ENCODE data around the gene GLIS1. TPM values are rescaled to one million over a fixed set of nuclear protein-coding genes. Genes with fewer than 3 reads are reported as not detected.

Gene GLIS1
- total and polyA plus RNA-seq, 2 donors, result 0.05 to 0.59 TPM

DNA sequence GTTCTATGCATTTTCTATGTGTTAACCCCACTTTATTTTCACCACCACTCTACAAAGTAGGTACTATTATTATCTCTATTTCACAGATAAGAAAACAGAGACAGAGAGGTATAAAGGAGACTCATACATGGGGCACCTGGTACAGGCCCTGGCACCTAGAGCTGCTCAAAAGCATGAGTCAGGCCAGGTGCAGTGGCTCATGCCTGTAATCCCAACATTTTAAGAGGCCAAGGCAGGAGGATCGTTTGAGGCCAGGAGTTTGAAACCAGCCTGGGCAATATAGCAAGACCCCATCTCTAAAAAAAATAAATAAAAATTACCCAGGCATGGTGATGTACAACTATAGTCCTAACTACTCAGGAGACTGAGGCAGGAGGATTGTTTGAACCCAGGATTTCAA is 35.8 kb downstream of the GLIS1 start:
- 98% methylated on average over 1 of the region's 1 CpG for WGBS
- no peaks in the 10 kb centered on the region for H3K36me3 ChIP-seq (ENCODE audit: control insufficient read depth in 2 of 2, insufficient read depth in 2 of 2, low read length in 1 of 2)
- no peaks in the 10 kb centered on the region for H3K4me1 ChIP-seq (ENCODE audit: control insufficient read depth in 2 of 2, insufficient read depth in 2 of 2, low read length in 2 of 2)
- H3K27ac ChIP-seq (ENCODE audit: low read depth in 1 of 2, low read length in 1 of 2), result no peak overlapping the region
- no peak for DNase-seq (ENCODE audit: low read depth in 6 of 9, low spot score in 9 of 9)
- peaks cover 0 to 10% of the 10 kb centered on the region in 2 donors for H3K27me3 ChIP-seq (ENCODE audit: control insufficient read depth in 2 of 2, insufficient read depth in 1 of 2, low read length in 1 of 2)
- no peak overlapping the region for H3K4me3 ChIP-seq (ENCODE audit: low read length in 2 of 2)
- no peaks in the 10 kb centered on the region for H3K9me3 ChIP-seq (ENCODE audit: control insufficient read depth in 2 of 2, insufficient read depth in 1 of 2, low read length in 1 of 2)

GRCh38 chr1:53702341-53702740 is 36.6 kb downstream of the GLIS1 start:
- no peak overlapping the region for H3K4me3 ChIP-seq (ENCODE audit: low read length in 2 of 2)
- WGBS, result 89% methylated on average over 8 of the region's 8 CpGs

DNA sequence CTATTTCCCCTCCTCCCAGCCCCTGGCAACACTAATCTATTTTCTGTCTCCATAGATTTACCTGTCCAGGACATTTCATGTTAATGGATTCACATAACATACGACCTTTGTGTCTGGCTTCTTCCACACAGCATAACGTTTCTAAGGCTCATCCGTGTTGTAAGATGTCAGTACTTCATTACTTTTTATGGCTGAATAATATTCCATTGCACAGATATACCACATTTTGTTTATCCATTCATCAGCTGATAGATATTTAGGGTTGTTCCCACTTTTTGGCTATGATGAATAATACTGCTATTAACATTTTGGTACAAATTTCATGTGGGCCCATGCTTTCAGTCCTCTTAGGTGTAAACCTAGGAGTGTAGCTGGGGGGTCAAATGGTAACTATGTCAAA is 38.2 kb downstream of the GLIS1 start:
- no peaks in the 10 kb centered on the region for H3K9me3 ChIP-seq (ENCODE audit: control insufficient read depth in 2 of 2, insufficient read depth in 1 of 2, low read length in 1 of 2)
- H3K4me3 ChIP-seq (ENCODE audit: low read length in 2 of 2), result no peak overlapping the region
- DNase-seq (ENCODE audit: low read depth in 6 of 9, low spot score in 9 of 9), result no peak
- 97% methylated on average over 3 of the region's 3 CpGs for WGBS
- H3K4me1 ChIP-seq (ENCODE audit: control insufficient read depth in 2 of 2, insufficient read depth in 2 of 2, low read length in 2 of 2), result no peaks in the 10 kb centered on the region
- peaks cover 0 to 7% of the 10 kb centered on the region in 2 donors for H3K27me3 ChIP-seq (ENCODE audit: control insufficient read depth in 2 of 2, insufficient read depth in 1 of 2, low read length in 1 of 2)
- H3K27ac ChIP-seq (ENCODE audit: low read depth in 1 of 2, low read length in 1 of 2), result no peak overlapping the region
- no peaks in the 10 kb centered on the region for H3K36me3 ChIP-seq (ENCODE audit: control insufficient read depth in 2 of 2, insufficient read depth in 2 of 2, low read length in 1 of 2)

More at GRCh38 chr1:53702341-53702740, 36.6 kb downstream of the GLIS1 start:
- peaks cover 0 to 10% of the 10 kb centered on the region in 2 donors for H3K27me3 ChIP-seq (ENCODE audit: control insufficient read depth in 2 of 2, insufficient read depth in 1 of 2, low read length in 1 of 2)
- no peaks in the 10 kb centered on the region for H3K36me3 ChIP-seq (ENCODE audit: control insufficient read depth in 2 of 2, insufficient read depth in 2 of 2, low read length in 1 of 2)
- DNase-seq (ENCODE audit: low read depth in 6 of 9, low spot score in 9 of 9), result no peak
- no peak overlapping the region for H3K27ac ChIP-seq (ENCODE audit: low read depth in 1 of 2, low read length in 1 of 2)
- H3K9me3 ChIP-seq (ENCODE audit: control insufficient read depth in 2 of 2, insufficient read depth in 1 of 2, low read length in 1 of 2), result no peaks in the 10 kb centered on the region
- no peaks in the 10 kb centered on the region for H3K4me1 ChIP-seq (ENCODE audit: control insufficient read depth in 2 of 2, insufficient read depth in 2 of 2, low read length in 2 of 2)

DNA sequence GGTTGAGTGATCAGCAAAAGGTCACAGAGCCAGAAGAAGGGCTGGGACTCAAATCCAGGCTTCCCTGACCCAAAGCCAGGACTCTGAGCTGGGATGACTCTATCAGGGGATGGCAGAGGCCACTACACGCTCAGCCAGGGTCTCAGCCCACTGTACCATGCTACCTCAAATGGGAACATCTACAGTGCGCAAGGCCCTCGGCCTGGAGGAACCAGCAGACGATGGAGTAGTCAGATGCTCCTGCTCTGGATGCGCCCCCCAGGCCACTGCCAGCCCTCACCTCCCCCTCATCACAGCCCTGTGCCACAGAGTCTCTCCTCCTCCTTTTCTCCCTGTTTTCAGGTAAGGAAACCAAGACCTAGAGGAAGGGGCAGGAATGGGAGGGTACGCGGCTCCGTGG is 39.0 kb downstream of the GLIS1 start:
- no peaks in the 10 kb centered on the region for H3K4me1 ChIP-seq (ENCODE audit: control insufficient read depth in 2 of 2, insufficient read depth in 2 of 2, low read length in 2 of 2)
- DNase-seq (ENCODE audit: low read depth in 6 of 9, low spot score in 9 of 9), result no peak
- peaks cover 0 to 7% of the 10 kb centered on the region in 2 donors for H3K9me3 ChIP-seq (ENCODE audit: control insufficient read depth in 2 of 2, insufficient read depth in 1 of 2, low read length in 1 of 2)
- H3K27ac ChIP-seq (ENCODE audit: low read depth in 1 of 2, low read length in 1 of 2), result no peak overlapping the region
- H3K4me3 ChIP-seq (ENCODE audit: low read length in 2 of 2), result no peak overlapping the region
- 96% methylated on average over 8 of the region's 8 CpGs for WGBS
- H3K27me3 ChIP-seq (ENCODE audit: control insufficient read depth in 2 of 2, insufficient read depth in 1 of 2, low read length in 1 of 2), result peaks cover 0 to 5% of the 10 kb centered on the region in 2 donors
- no peaks in the 10 kb centered on the region for H3K36me3 ChIP-seq (ENCODE audit: control insufficient read depth in 2 of 2, insufficient read depth in 2 of 2, low read length in 1 of 2)

DNA sequence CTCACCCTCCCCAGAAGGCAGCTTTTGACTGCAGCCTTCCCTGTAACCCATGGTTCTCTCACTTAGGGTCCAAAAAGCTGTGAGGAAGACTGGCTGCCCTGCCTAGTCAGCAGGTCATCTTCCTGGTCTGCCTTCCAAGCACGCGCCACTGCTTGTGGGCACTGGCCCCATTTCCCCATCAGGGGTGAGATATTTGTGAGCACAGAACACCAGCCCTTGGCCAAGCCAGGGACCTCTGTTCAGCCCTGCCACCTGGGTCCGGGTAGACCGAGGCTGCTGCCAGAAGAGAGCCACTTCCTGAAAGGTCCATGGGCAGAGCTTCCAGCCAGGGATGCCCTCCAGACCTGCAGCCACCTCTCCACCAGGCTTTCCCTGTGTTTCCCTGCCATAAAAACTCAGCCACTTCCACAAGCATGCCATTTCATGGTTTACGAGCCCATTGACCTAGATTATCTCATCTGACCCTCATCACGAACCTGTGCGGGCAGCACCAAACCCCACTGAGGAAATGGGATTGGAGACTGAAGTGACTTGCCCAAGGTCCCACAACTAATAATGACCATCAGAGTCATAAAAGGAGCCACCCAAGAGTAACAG is 40.5 kb downstream of the GLIS1 start:
- Histone ChIP-seq H3K36me3 (ENCODE audit: control insufficient read depth in 2 of 2, insufficient read depth in 2 of 2, low read length in 1 of 2) (no peaks in the 10 kb centered on the region), H3K9me3 (ENCODE audit: control insufficient read depth in 2 of 2, insufficient read depth in 1 of 2, low read length in 1 of 2) (peaks cover 0 to 7% of the 10 kb centered on the region in 2 donors), H3K4me1 (ENCODE audit: control insufficient read depth in 2 of 2, insufficient read depth in 2 of 2, low read length in 2 of 2) (no peaks in the 10 kb centered on the region), H3K27me3 (ENCODE audit: control insufficient read depth in 2 of 2, insufficient read depth in 1 of 2, low read length in 1 of 2) (peaks cover 0 to 2% of the 10 kb centered on the region in 2 donors), H3K27ac (ENCODE audit: low read depth in 1 of 2, low read length in 1 of 2) (no peak overlapping the region), H3K4me3 (ENCODE audit: low read length in 2 of 2) (no peak overlapping the region)
- DNase-seq (ENCODE audit: low read depth in 6 of 9, low spot score in 9 of 9), result no peak
- 88% methylated on average over 7 of the region's 7 CpGs for WGBS

DNA sequence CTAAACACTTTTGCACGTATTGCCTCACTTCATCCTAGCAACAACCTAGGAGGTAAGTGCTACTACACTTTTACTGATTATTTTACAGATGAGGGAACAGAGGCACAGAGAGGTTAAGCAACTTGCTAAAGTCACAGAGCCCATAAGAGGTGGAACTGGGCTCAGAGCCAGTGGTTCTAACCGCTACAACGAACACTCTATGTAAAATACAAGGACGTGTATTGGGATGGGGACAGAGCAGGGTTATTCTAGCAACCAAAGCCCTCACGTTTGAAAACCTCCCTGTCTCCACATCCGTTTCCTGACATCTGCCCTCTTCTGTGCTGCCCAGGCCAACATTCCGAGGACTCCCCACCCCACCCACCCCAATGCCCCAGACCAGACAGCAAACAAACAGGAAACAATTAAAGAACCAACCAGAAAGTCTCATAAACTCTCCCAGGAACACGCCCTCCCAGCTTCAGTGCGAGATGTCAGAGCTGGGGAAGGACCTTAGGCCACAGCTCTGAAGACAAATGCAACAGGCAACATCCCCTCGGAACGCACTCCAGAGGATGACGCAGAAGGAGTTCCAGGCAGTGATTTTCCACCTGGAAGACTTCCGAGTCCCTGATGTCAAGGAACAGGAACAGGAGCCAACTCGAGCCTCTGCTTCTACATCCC is 41.1 kb downstream of the GLIS1 start:
- Histone ChIP-seq H3K36me3 (ENCODE audit: control insufficient read depth in 2 of 2, insufficient read depth in 2 of 2, low read length in 1 of 2) (no peaks in the 10 kb centered on the region), H3K4me3 (ENCODE audit: low read length in 2 of 2) (no peak overlapping the region), H3K4me1 (ENCODE audit: control insufficient read depth in 2 of 2, insufficient read depth in 2 of 2, low read length in 2 of 2) (no peaks in the 10 kb centered on the region), H3K27ac (ENCODE audit: low read depth in 1 of 2, low read length in 1 of 2) (no peak overlapping the region), H3K9me3 (ENCODE audit: control insufficient read depth in 2 of 2, insufficient read depth in 1 of 2, low read length in 1 of 2) (peaks cover 0 to 7% of the 10 kb centered on the region in 2 donors), H3K27me3 (ENCODE audit: control insufficient read depth in 2 of 2, insufficient read depth in 1 of 2, low read length in 1 of 2) (peaks cover 0 to 2% of the 10 kb centered on the region in 2 donors)
- DNase-seq (ENCODE audit: low read depth in 6 of 9, low spot score in 9 of 9), result no peak
- WGBS, result 68% methylated on average over 14 of the region's 14 CpGs

DNA sequence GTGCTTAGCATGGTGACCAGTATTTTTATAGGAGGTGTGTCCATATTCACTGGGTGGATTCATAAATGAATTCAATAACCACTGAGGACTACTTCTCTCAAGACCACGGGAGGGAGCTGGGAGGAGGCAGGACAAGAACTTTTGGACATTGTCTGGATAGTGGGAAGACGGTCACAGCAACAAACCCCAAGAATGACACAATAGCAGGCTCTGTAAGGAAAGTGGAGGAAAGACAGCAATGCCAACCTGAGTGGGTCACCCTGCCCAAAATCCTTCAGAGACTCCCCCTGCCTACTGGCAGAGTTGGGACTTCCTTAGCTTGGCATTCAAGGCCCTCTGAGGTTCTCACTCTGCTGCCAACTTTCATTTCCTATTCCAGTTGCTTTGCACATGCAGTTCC is 42.0 kb downstream of the GLIS1 start:
- no peak overlapping the region for H3K27ac ChIP-seq (ENCODE audit: low read depth in 1 of 2, low read length in 1 of 2)
- WGBS, result 97% methylated on average over 2 of the region's 2 CpGs
- no peak for DNase-seq (ENCODE audit: low read depth in 6 of 9, low spot score in 9 of 9)
- peaks cover 0 to 7% of the 10 kb centered on the region in 2 donors for H3K9me3 ChIP-seq (ENCODE audit: control insufficient read depth in 2 of 2, insufficient read depth in 1 of 2, low read length in 1 of 2)
- H3K36me3 ChIP-seq (ENCODE audit: control insufficient read depth in 2 of 2, insufficient read depth in 2 of 2, low read length in 1 of 2), result no peaks in the 10 kb centered on the region
- peaks cover 0 to 2% of the 10 kb centered on the region in 2 donors for H3K27me3 ChIP-seq (ENCODE audit: control insufficient read depth in 2 of 2, insufficient read depth in 1 of 2, low read length in 1 of 2)
- H3K4me1 ChIP-seq (ENCODE audit: control insufficient read depth in 2 of 2, insufficient read depth in 2 of 2, low read length in 2 of 2), result no peaks in the 10 kb centered on the region
- H3K4me3 ChIP-seq (ENCODE audit: low read length in 2 of 2), result no peak overlapping the region

DNA sequence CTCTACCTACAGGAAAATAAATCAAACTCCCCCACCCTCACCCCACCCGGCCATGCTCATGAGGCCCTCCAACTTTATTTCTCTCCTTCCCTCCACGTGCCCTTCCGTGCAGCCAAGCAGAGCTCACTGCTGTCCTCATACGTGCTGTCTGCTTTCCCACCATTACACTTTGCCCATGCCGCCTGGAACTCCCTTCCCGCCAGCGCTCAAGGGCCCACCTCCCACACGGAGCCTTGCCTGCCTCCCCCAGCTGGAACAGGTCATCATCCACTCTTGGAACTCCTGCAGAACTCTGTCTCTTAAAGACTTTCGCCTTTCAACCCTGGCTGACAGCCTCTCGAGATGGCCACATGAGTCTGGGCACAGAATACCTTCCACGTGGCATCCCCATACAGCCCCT is 42.4 kb downstream of the GLIS1 start:
- no peak overlapping the region for H3K27ac ChIP-seq (ENCODE audit: low read depth in 1 of 2, low read length in 1 of 2)
- 94% methylated on average over 11 of the region's 11 CpGs for WGBS

GRCh38 chr1:53696051-53696450 is 42.9 kb downstream of the GLIS1 start:
- no peak for DNase-seq (ENCODE audit: low read depth in 6 of 9, low spot score in 9 of 9)
- 97% methylated on average over 5 of the region's 5 CpGs for WGBS
- Histone ChIP-seq H3K9me3 (ENCODE audit: control insufficient read depth in 2 of 2, insufficient read depth in 1 of 2, low read length in 1 of 2) (peaks cover 0 to 7% of the 10 kb centered on the region in 2 donors), H3K36me3 (ENCODE audit: control insufficient read depth in 2 of 2, insufficient read depth in 2 of 2, low read length in 1 of 2) (no peaks in the 10 kb centered on the region), H3K4me3 (ENCODE audit: low read length in 2 of 2) (no peak overlapping the region), H3K27me3 (ENCODE audit: control insufficient read depth in 2 of 2, insufficient read depth in 1 of 2, low read length in 1 of 2) (peaks cover 0 to 2% of the 10 kb centered on the region in 2 donors), H3K4me1 (ENCODE audit: control insufficient read depth in 2 of 2, insufficient read depth in 2 of 2, low read length in 2 of 2) (no peaks in the 10 kb centered on the region), H3K27ac (ENCODE audit: low read depth in 1 of 2, low read length in 1 of 2) (no peak overlapping the region)

More for the DNA sequence above, 42.4 kb downstream of the GLIS1 start:
- DNase-seq (ENCODE audit: low read depth in 6 of 9, low spot score in 9 of 9), result no peak
- peaks cover 0 to 2% of the 10 kb centered on the region in 2 donors for H3K27me3 ChIP-seq (ENCODE audit: control insufficient read depth in 2 of 2, insufficient read depth in 1 of 2, low read length in 1 of 2)
- H3K9me3 ChIP-seq (ENCODE audit: control insufficient read depth in 2 of 2, insufficient read depth in 1 of 2, low read length in 1 of 2), result peaks cover 0 to 7% of the 10 kb centered on the region in 2 donors
- no peaks in the 10 kb centered on the region for H3K4me1 ChIP-seq (ENCODE audit: control insufficient read depth in 2 of 2, insufficient read depth in 2 of 2, low read length in 2 of 2)
- H3K4me3 ChIP-seq (ENCODE audit: low read length in 2 of 2), result no peak overlapping the region
- no peaks in the 10 kb centered on the region for H3K36me3 ChIP-seq (ENCODE audit: control insufficient read depth in 2 of 2, insufficient read depth in 2 of 2, low read length in 1 of 2)
